NCI-H146 (cell line): ENCODE results near the gene CHMP2A.

Source experiments
- DNase-seq: peaks from one replicate; lab custom pipeline; 2025; lab: John Stamatoyannopoulos, UW

CHMP2A gene

DNA sequence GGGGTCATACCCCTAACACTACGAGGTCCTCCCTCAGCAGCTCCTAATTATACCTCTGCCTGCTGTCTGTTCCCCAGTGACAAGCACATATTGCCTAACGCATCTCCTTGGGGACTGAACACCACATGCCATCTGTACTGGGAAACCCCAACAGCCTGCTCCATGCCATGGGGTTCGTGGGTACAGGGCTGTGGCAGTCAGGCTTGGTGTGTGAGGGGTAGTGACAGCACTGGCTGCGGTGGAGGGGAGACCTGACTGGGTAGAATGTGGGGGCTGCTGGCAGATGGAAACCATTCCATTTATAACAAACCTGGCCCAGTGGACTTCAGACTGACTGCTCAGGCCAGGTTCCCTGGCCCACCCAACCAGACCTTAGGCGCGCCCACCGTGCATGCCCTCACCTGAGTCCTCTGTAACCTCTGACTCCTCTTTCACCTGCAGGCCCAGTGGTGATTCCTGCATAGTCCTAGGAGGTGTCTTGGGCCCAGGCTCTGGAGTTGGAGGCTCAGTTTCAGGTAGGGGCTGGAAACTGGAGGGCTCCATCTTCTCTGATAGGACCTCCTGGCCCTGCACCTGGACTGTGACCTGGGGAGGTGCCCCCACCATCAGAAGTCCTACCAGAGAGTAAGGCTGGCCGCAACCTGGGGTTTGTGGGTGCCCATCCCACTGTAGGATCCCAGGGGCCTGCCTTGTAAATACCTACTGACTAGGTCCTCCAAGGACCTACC lies 15.2 kb upstream of the CHMP2A start:
- DNase-seq, result no peak

DNA sequence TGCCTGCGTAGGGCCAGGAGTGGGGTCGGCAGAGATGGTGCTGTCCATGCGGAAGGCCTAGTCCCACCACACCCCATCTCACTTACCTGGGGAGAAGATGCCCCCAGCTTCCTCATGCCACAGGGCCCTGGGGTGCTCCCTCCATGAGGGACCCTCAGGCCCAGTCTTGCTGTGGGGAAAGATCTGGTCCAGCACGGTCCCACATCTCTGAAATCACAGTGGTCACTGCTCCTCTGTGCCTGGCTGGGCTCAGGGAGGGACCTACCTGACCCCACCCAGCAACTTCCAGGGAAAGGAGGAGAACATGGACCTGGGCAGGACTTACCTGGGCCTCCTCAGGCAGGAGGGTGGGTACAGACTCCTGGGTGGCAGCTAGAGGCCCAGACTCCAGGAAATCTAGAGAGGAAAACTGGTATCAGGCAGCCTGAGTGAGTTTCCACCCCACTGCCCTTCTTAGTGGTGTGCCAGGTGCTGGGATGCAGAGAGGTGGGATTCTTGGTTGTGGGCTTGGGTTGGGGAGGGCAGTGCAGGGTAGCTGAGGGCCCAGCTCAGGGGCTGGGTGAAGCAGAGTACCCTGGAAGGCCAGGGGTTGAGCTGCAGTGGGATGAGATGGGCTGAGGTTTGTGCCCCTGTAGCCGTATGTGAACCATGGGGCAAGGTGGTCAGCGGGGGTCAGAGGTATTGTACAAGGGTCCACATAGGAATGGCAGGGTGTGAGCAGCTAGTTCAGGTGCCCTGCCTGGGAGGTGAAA lies 14.5 kb upstream of the CHMP2A start:
- DNase-seq, result no peak

DNA sequence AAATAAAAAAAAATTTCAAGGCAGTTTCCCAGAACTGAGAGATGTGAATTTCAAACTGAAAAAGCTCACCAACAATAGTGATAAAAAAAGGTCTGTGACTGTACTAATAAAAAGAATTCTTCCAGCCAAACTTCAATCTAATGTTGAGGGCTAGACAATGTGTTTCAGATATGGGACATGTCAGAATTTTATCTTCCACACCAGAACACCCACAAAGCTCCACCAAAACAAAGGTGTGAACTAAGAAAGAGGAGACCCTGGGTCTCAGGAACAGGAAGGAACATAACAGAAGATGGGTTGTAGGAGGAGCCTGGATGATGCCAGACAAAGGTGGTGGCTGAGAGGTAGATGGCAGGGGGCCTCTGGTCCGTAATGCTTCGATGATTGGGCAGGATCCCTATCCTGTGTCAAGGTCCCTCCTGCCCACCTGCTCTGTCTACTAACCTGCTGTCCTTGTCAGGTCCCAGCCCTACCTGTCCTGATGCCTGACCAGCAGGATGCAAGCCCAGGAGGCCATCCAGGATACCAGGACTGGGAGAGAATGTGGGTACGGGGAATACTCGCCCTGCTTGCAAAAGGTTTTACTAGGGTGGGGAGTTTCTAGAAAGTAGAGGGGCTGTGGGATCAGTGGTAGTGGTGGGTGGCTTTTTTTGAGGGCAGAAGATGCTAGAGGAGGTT lies 13.7 kb upstream of the CHMP2A start:
- no peak for DNase-seq

DNA sequence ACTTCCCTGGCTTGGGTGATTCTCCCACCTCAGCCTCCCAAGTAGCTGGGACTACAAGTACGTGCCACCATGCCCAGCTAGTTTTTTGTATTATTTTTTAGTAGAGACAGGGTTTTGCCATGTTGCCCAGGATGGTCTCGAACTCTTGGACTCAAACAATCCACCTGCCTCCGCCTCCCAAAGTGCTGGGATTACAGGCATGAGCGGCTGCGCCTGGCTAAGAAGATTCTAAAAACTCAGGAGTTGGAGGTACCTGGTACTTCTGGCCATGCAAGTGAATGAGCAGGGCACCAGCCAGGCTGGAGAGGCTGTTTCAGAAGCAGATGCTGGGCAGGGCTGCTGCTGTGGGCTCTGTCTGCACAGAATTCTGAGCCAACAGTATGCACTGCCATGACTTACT lies 12.1 kb upstream of the CHMP2A start:
- DNase-seq, result no peak

DNA sequence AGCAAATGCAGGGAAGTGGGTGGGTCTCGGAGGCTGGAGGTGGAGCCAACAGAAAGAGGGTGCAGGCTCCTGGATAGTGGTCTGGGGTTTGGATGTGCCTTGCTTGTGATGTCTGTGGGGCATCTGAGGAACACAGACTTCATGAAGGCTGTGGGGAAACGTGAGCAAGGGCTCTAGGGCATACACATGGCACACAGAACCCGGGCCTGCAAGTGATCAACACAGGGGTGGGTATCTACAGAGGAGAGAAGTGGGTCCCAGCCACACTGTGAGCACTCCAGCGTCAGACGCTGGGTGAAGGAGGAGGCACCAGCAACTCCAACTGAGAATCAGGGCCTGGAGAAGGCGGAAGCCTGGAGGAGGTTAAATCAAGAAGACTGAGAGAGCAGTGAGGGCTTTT lies 8.9 kb upstream of the CHMP2A start:
- no peak for DNase-seq

DNA sequence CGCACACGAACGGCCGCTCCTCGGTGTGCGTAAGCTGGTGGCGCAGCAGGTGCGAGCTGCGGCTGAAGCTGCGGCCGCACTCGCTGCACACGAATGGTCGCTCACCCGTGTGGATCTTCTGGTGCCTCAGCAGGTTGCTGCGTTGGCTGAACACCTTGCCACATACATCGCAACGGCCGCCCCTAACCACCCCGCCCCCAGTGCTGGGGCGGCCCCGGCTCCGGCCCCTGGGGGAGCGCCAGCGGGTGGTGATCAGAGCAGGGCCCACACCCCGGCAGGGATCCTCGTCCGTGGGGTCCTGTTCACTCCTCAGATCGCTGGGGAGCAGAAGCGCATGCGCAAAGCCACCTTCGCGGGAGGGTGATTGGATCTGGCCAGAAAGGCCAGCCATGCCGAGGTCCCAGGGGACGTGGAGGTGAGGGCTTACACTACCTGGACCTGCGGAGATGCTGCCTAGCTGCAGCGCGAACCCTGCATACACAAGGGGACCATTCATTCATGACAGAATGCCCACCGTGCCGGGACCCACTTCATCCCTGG lies 8.2 kb upstream of the CHMP2A start:
- no peak for DNase-seq

DNA sequence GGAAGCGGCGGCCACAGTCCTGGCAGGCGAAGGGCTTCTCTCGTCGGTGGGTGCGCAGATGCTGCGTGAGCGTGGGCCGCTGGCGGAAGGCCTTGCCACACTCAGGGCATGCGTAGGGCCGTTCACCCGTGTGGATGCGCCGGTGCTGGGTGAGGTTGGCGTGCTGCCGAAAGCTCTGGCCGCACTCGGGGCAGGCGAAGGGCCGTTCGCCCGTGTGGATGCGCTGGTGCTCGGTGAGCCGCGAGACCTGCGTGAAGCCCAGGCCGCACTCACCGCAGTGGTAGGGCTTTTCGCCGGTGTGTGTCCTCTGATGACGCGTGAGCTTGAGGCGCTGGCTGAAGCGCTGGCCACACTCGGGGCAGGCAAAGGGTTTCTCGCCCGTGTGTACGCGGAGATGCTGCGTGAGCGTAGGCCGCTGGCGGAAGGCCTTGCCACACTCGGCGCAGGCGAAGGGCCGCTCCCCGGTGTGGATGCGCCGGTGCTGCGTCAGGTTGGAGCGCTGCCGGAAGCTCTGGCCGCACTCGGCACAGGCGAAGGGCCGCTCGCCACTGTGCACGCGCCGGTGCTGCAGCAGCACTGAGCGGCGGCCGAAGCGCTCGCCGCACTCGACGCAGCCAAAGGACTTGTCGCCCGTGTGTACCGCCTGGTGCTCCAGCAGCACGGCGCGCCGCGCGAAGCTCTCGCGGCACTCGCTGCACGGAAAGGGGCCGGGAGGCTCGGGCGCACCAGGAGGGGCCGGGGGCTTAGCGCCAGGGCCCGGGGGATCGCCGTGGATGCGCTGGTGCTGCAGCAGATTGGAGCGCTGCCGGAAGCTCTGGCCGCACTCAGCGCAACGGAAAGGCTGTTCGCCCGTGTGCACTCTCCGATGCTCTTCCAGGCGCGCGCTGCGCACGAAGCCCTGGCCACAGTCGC lies 7.5 kb upstream of the CHMP2A start:
- DNase-seq, result no peak

DNA sequence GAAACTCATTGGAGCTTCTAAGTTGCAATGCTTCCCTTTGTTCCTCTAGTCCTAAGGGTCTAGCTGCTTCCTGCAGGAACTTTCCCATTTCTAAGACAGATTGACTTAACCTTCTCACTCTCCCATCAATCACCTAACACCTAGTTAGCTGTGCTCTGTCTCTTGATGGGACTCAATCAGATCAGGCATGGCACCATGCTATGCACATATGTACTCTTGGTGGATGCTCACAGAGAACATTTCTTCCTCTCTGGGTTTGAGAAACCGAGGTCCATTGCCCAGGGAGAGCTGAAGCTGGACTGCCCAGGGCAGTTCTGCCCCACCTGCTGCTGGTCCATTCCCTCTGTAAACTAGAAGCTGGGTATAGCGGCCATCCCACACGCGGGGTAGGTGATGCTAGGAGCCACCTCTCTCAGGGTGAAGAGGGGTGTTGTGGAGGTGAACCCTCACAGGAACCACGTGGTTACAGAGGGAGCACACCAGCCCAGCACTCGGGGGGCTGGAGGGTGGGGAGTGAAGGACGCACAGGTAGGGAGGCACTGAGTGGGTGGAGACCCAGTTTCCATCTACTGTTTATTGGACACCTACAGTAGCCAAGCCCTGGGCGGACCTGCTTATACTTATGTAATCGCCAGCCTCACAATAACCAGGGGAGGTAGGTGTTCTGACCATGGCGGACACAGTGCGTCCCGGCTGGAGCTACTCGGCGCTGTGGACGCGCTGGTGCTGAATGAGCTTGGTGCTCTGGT lies 6.6 kb upstream of the CHMP2A start:
- DNase-seq, result no peak

DNA sequence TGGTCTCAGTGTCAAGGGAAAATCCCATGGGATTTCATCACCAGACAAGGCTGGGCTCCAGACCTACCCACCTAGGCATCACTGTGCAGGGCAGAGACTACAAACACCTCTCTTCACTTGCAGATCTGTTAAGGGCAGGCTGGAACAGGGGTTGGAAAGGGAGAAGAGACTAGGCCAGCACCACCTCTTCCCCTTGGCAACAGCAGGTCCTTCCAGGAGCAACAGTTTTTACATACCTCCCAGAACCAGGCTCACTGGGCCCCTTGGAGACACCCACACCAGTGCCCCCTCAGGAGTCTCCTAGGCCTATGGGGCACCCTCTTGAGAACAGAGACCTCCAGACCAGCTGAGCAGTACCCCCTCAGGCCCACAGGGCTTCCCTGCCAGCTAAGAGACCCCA lies 6.0 kb upstream of the CHMP2A start:
- DNase-seq, result no peak

DNA sequence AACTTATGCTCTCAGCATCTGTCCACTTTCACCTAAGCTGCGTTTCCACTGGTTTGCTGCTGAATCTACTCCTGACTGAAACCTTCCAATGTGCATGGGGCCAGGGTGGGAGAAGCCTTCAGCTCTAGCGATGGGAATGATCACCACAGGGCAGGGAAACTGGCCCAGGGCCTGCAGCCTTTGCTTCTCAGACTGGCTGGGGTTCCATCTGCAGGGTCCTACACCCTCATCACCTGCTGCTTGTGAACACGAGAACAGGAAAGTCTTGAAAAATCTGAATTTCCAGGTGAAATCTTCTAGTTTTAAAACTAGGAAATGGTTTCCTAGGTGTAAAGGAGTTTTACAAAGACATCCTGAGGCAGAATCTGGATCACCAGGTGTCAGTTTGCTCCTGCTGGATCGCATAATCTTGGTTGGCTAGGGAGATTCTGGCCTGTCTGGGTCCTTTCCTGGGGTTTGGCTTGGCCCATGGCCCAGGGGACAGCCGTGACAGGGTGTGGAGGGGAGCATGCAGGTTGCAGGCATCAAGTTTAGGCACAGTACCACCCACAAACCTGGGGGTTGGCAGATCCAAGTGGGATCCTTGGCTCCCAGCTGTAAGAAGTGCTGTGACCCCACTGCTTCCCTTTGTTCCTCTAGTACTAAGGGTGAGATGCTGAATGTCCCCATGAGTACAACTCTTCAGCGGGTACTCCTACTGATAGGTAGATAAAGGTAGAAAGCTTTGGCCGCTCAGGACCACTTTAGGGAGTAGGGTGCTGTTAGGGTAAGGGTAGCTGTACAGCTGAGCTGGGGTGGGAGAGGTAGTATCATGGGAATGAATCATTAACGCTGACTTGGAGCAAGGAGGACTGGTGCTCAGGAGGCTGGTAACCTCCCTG lies 5.3 kb upstream of the CHMP2A start:
- no peak for DNase-seq

DNA sequence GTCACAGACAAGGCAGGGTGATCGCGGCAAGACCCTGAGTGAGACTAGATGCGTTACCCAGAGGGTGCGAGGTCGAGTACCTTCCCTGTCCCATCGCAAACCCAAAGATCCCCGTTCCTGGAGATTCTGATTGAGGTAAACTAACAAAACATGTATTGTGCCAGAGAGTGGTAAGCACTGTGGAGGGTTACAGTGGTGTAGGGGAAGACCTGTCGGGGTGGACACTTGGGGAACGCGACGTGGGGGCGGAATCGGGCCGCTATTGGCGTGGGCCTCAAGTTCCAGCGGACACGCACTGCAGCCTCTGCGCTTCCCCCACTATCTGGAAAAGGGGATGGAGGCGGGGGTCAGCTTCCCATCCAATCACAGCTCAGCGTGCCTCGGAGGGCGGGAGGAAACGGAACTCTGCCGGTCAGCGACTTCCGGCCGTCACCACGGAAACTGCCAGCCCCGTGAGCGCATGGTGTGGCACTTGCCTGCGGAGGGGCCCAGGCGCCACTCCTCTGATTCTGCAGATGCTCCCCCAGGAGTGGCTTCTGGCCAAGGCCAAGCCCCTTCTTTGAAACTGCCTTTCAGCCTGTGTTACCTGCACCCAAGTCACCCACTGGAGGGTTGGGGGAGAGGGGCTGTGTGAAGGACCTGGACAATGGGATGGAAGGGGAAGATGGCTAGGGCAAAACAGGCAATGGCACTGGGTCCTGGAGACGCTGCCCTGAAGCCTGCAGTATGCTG lies 4.5 kb upstream of the CHMP2A start:
- DNase-seq, result no peak

DNA sequence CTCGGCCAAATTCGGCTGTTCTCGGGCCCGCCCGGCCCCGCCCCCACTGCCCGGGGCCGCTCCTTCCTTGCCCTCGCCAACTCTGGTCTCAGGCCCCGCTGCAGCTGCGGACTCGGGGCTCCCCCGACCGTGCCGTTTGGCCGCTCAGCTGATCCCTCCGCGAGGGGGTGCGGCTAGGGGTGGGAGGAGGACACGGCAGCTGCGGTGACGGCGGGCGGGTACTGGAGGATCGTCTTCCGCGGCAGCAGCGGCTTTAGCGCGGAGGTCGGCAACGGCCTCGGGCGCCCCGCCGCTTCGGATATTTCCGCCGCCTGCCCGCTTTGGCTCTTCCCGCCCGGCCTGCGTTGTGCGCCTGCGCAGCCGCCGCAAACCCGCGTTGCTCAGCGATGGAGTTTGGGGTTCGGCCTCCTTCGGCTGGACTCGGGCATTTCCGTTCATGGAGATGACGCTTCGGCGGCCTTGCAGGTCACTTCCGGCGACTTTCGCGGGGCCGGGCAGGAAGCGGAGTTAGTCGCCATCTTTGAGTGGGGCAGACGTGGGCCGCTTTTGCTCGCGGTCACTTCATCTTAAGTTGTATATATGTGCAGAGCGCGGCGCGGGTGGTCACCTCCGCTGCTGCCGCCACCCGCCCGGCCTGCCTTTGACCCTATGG lies 3.8 kb upstream of the CHMP2A start:
- no peak for DNase-seq

DNA sequence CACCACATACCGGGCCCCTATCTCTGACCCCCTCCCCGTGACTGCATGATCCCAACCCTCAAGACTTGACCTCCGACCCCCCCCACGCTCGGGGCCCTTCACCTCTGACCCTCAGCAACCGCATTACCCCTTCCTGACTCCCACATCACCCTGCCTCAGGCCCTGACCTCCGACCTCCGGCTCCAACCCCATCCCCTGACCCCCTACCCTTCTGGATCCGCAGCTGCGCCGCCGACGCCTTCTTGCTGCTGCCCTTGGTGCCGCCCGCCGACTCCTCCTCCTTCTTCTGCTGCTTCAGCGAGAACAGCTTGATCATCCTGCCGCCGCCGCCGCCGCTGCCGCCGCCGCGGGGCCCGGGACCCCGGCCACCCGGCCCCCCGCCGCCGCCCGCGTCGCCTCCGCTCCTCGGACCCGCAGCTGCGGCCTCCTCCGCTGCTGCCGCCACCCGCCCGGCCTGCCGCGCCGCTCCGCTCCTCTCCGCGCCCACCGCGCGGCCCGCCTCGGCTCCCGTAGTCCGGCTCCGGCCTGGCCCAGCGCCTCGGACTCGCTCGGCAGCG lies 3.2 kb upstream of the CHMP2A start, which contains the start of gene UBE2M:
UBE2M (minus strand) TSS at position 546 of the 557 bp plus-strand sequence; CDS start at position 316, 230 bp downstream.
- DNase-seq, result no peak

DNA sequence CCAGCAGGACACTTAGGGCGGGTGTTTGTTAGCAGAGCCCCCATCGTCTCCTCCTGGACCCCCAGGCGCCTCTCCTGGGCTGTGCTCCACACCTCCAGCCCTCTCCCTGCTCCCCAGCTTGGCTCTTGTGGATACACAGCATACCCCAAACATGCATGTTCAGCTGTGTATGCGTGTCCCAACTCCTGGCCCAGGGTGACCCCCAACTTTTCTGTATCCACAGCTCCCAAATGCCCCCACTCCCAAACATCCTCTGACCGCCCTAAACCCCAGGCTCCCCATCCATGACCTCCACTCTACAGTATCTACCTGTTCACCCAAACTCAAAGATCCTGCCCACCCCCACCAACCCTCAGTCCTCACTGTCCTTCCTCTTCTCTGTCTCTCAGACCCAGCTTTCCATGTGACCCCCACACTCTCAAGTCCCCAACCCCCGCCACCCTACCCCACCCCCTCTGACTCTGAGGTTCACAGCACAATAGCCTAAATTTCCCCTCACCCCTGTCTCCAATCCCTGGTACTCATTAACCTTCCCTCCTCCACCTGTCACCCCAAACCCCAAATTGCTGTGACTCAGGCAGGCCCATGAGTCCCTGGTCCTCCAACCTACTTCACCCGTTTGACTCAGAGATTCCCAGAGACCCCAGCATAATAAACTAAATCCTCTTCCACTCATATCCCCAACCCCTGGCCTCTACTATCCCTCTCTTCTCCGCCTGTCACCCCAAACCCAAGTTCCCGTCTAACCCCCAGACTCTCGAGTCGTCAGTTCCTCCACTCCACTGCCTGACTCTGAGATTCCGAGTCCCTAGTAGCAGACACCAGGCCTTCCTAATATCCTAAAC lies 2.5 kb upstream of the CHMP2A start:
- DNase-seq, result no peak

DNA sequence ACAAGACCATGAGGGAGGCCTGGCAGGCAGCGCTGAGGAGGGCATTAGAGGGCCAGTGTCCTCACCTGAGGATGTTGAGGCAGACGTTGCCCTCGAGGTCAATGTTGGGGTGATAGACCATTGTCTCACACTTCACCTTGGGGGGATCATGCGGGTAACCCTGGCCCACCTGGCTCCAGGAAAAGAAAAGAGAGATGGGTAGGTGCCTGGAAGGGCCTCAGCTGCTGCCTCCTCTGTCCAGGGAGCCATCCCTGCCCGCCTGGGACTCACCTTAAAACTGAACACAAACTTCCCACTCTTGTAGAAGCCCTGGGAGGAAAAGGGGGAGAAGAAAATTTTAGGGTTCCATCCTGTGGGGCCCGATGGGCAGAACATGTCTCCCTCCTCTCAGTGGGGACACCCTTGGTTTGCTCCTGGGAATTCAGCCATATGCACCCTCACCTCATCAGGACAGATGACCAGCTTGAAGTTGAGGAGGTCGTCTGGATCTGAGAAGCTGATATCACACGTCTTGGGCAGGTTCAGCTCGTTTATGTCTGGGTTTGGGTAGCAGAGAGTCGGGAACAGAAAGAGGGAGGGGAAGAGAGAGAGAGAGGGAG lies 1.8 kb upstream of the CHMP2A start:
- no peak for DNase-seq

DNA sequence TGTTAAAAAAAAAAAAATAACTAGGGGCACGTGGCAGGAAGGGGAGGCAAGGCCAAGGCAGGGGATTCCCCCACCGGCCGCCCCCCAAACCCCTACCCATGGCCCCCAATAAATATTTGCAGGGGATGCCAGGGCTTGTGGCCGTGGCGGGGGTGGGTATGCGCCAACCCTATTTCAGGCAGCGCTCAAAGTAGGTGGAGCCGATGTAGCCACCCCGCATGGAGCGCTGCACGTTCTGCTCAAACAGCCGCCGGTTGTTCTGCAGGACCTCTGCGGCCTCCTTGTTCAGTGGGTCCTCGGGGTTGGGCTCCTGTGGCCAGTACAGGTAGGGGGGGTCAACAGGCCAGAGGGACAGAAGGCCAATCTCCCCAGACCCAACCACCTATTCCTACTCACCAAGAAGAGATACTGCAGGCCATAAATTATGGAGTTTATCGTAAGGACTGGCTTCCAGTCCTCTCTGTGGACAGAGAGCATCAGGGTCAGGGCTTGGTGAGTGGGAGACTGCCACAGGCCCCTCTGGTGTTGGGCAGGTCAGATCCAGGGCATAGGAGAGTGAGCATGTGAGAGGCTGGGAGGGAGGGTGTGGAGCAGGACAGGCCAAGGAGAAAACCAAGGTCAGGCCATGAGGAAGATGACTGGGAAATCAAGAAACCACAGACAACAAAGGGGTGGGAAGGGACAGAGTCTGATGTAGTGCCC lies 1.2 kb upstream of the CHMP2A start:
- no peak for DNase-seq
